AG04450 (cell line): ENCODE data around the gene HIGD2A. TPM values are rescaled to one million over a fixed set of nuclear protein-coding genes. Genes with fewer than 3 reads are reported as not detected.

Experiments
- CTCF ChIA-PET: fragments of 300-600, 350-600 bp; formaldehyde crosslinking; extraction: SDS; loops from one replicate; lab custom pipeline; 2022; ENCODE audit warnings: antibody characterized with exemption, inconsistent platforms; lab: Charles Lee
- POLR2A ChIA-PET: fragments of 350-600 bp; formaldehyde crosslinking; extraction: SDS; loops from one replicate; lab custom pipeline; 2021; ENCODE audit warnings: antibody characterized with exemption, inconsistent platforms; lab: Yijun Ruan, JAX
- DNase-seq: peaks from one replicate; pipeline ENCODE4 v3.0.0-alpha.2; 2011; ENCODE audit warnings: low read depth, low spot score
- H3K27ac ChIP-seq: one replicate; pipeline ENCODE4 v1.5.1; 2012; ENCODE audit warnings: low read depth, low read length, control low read depth
- H3K27me3 ChIP-seq: one replicate; pipeline ENCODE4 v1.6.0; 2012; ENCODE audit warnings: low read length; ENCODE audit not compliant: control insufficient read depth, insufficient read depth
- H3K4me3 ChIP-seq: 2 replicates; pipeline ENCODE4 v1.5.1; 2011; ENCODE audit warnings: mild to moderate bottlenecking, low read depth, low read length, control low read depth
- H3K9me3 ChIP-seq: 2 replicates; pipeline ENCODE4 v1.5.1; 2012; ENCODE audit warnings: low read length; ENCODE audit not compliant: control insufficient read depth, insufficient read depth
- polyA plus RNA-seq: library from polyadenylated mRNA; depleted of rRNA; stranded (reverse); fragments of >200 nt; gene quantifications from 2 replicates; pipeline ENCODE4 v1.2.3, GENCODE V29; 2011
- TF ChIP-seq, protein P1 (sequence below): IDR thresholded peaks from 2 replicates; pipeline ENCODE4 v1.5.1; 2011; ENCODE audit warnings: low read depth, low read length, control low read depth, inconsistent platforms

HIGD2A gene
- polyA plus RNA-seq, 1 experiment: 71.4 TPM

DNA sequence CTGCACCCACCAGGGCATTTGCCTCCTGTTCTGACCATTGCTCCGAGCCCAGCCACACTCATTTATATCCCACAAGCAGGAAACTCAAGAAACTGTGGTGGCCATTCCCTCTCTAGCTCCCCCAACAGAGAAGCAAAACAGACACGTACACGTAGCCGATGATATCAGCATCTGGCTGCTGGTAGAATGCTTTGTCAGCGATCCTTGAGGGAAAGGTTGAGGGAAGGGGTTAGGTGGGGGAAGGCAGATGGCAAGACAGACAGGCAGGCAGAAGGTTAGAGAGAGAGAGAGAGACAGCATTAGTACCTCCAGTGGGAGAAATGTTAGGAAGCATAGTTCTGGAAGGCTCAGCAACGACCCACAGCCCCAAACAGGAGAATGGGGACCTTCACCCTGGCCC lies 7.8 kb downstream of the HIGD2A start:
- no peak overlapping the region for H3K4me3 ChIP-seq
- TF ChIP-seq, protein P1, sequence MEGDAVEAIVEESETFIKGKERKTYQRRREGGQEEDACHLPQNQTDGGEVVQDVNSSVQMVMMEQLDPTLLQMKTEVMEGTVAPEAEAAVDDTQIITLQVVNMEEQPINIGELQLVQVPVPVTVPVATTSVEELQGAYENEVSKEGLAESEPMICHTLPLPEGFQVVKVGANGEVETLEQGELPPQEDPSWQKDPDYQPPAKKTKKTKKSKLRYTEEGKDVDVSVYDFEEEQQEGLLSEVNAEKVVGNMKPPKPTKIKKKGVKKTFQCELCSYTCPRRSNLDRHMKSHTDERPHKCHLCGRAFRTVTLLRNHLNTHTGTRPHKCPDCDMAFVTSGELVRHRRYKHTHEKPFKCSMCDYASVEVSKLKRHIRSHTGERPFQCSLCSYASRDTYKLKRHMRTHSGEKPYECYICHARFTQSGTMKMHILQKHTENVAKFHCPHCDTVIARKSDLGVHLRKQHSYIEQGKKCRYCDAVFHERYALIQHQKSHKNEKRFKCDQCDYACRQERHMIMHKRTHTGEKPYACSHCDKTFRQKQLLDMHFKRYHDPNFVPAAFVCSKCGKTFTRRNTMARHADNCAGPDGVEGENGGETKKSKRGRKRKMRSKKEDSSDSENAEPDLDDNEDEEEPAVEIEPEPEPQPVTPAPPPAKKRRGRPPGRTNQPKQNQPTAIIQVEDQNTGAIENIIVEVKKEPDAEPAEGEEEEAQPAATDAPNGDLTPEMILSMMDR: no peak
- H3K27me3 ChIP-seq: no peaks in the 10 kb centered on the region
- H3K27ac ChIP-seq: no peak overlapping the region
- no peaks in the 10 kb centered on the region for H3K9me3 ChIP-seq
- CTCF ChIA-PET: interaction anchor here (0.6 kb wide), 1 partner anchor 32 kb away, joined by 3 read pairs; no protein-coding TSS in a partner anchor
- POLR2A ChIA-PET: no interaction called here
- no peak for DNase-seq

DNA sequence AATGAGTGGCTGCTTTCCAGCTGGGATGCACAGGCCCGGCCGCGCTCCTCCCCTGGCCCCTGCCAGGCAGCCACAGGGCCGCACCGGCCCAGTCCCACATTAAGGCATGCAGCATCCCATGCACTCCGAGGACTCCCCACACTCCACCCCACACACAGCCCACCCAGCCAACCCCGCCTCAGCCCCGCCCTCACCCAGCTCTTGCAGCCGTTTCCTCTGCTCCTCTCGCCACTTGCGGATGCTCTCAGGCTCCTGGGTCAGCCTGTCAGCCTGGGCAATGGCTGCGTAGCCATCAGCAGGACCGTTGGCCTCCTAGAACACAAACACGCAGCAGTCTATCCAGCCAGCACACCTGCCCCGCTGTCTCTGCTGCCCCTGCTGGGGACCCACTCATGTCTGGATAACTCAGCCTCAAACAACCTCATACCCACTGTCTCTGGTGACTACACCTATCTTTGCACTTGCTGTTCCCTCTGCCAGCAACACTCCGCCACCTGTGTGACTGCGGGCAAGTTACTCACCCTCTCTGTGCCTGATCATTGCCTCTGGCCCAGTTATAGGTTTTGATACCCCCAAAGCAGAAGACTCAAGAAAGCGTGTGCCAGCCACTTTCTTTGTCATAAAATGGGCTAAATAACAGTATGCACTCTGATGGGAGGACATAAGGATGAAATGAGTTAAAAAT lies 9.3 kb downstream of the HIGD2A start:
- Histone ChIP-seq H3K4me3 (no peak overlapping the region), H3K27me3 (no peaks in the 10 kb centered on the region), H3K27ac (no peak overlapping the region), H3K9me3 (no peaks in the 10 kb centered on the region)
- ChIA-PET POLR2A (no interaction called here), CTCF (no interaction called here)
- TF ChIP-seq, protein P1: no peak
- no peak for DNase-seq

DNA sequence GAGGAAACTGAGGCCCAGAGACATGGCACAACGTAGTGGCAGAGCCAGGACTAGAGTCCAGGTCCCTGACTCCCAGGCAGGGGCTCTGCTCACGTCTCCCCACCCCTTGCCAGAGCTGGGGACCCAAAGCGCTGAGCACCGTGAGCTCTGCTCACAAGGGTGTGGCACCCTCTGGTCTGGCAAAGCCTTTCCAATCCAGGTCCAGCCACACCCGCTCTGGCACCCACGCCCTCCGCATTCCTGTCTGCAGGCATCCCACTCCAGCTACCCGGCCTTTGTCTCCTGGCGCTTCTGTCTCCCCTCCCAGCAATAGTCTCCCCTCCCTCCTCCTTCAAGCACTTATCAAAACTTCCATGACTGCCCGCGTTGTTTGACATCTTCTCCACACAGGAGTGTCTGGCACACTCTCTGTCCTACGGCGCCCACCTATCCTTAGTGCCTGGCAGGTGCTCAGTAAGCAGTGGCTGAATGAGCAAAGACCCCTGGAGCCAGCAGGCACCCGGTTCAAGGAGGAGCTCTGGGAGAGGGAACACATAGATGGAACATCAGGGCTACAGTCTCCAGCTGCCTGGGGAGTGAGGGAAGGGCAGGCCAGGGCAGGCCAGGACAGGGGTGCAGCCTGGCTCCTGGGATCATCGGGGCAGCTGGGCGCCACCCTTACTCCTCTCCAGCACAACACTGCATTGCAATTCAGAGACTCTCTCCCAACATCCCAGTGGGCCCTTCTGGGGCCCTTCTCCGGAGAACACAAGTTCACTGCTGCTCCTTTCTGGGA lies 12.0 kb downstream of the HIGD2A start:
- POLR2A ChIA-PET: no interaction called here
- Histone ChIP-seq H3K4me3 (no peak overlapping the region), H3K27ac (no peak overlapping the region), H3K9me3 (no peaks in the 10 kb centered on the region), H3K27me3 (no peaks in the 10 kb centered on the region)
- CTCF ChIA-PET: interaction anchor here (0.6 kb wide), 1 partner anchor 65 kb away, joined by 11 read pairs; no protein-coding TSS in a partner anchor
- TF ChIP-seq, protein P1: no peak
- no peak for DNase-seq

DNA sequence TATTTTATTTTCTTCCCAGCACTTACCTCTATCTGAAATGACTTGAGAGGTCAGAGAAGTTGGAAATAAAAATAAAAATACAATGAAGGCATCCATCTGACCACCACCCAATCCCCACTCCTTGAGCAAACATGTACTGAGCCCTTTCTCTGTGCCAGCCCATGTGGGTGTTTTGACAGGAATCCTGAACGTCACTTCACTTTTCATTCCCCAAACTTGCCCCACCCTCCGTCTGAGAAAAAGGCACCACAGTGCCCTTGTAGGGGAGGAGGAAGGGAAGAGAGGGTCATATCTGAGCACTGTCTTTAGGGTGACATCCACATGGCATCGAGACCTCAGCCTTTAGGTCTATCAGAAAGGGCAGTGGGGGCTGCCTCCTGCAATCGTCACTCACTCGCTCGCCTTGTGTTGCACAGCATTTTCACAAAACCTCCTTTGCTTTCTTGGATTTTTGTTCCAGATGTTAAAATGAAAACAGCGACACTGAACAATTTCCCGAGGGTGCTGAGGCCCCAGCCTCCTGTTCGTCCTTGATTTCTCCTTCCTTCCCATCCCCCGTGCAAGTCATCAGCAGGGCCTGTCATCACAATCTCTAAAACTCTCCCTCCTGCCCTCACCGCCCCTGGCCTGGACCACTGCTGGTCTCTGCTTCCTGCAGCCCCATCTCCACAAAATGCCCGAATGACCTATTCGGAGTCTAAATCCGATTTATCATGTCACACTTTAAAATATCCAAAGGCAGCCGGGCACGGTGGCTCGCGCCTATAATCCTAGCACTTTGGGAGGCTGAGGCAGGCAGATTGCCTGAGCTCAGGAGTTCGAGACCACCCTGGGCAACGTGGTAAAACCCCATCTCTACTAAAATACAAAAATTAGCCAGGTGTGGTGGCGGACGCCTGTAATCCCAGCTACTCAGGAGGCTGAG lies 13.0 kb downstream of the HIGD2A start:
- CTCF ChIA-PET: no interaction called here
- no peak overlapping the region for H3K27ac ChIP-seq

More for the DNA sequence above, 13.0 kb downstream of the HIGD2A start:
- H3K4me3 ChIP-seq: no peak overlapping the region
- POLR2A ChIA-PET: no interaction called here
- TF ChIP-seq, protein P1: no peak
- no peaks in the 10 kb centered on the region; the same call in 1 of the 2 replicates for H3K9me3 ChIP-seq
- no peak for DNase-seq
- no peaks in the 10 kb centered on the region for H3K27me3 ChIP-seq
